NT2/D1 (cell line): ENCODE measurements around the gene TMSB10.

ENCODE experiments used
- YY1 ChIP-seq: IDR thresholded peaks from 2 replicates; pipeline ENCODE4 v1.6.1; 2011; ENCODE audit not compliant: insufficient read length, insufficient read depth
- ZNF274 ChIP-seq: IDR thresholded peaks from 2 replicates; pipeline ENCODE4 v1.6.1; 2011; ENCODE audit warnings: mild to moderate bottlenecking, low read depth, low read length

DNA sequence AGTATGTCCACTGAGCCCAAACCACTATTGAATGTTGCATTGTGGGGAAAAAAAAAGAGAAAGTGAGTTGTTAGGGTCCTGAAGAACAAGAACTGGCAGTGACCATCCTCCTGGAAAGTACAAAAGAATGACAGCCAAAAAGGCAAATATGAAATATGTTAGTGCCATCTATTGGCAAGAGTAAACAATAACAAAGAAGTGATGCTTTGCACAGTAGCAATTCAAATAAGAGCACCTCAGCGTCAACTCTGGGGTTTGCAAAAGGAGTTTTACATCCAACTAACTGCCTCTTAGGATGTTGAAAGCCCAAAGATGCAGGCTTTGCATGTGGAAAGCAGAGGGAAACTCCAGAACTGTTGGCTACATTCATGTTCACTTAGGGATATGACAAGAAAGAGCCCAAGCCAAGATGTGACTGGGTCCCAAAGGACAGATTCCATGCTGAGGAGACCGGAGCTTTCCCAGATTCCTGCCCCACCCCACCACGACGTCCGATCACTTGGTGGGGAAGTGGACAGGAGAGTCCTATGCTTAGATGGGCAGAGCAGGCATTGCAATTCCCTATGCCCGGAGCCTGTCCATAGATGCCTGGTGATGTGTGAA lies 40.2 kb upstream of the TMSB10 start:
- TF ChIP-seq ZNF274 (no peak), YY1 (no peak)
